Measurements from ENCODE around the gene GNB1L.
"Not testable (repeated sequence)": the region's sequence is repeated elsewhere in the genome, so short reads cannot be mapped to it uniquely, and the experiment has no call there.

The GNB1L gene

DNA sequence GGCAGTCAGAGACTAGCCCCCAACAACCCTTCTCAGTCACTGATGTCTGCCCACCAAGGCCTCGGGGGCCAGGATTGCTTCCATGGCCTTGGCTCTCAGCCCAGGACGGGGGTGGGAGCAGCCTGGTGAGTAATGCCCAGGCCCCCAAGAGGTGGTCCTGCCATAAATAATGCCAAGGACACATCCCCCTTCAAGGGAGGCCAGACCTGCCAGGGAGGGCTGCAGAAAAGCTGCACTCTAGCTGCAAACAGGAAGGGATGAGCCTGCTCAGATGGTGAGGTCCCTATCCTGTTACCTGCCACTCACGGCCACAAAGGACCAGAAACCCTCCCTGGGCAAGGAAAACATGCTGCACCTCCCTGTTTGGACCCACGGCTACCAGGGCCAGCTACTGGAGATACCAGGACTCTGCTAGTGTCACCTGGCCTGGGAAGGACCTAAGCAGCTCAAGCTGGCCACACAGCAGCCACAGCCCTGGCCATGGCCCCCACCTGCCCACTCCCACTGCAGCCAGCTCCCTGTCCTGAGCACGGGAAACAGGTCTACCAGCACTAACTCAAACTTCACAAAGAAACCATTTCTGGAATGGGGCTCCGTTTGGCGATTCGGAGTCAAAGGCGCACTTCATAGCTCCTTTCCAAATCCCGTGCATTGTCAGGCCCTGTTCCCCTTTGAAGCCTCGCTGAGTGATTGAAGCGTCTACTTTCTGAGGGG, 12.1 kb downstream of the GNB1L start:
- no peak for DNase-seq

DNA sequence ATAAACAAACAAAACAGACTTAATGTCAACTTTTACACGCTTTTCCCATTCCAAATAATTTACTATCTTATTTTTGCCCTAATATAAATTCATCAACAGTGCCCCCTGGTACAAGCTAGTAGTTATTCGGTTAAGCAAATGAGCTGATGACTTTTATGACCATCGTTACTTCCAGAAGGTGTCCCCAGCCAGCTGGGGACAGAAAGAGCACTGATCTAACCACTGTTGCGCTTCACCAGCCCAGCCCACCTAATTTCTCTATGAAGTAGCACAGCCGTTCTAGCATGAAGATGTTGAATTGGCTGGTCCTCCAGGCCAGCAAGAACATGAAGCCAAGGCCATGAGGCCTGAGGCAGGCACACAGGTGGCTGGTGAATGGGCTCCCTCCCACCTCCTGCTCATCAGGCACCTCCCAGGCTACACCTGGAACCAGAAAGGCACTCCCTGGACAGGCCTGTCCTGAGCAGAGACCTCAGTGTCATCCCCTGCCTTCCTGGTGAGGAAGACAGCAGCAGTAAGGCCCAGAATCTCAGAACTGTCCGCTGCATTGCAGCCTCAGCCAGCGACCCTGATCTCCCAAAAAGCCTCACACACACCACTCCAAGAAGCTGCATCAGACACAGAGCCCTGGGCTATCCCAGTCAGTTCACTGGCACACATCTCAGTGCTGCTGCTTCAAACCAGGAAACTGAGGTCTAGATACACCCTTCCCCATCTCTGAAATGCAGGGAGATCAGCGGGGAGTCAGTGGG, 12.9 kb downstream of the GNB1L start:
- no peak for DNase-seq

DNA sequence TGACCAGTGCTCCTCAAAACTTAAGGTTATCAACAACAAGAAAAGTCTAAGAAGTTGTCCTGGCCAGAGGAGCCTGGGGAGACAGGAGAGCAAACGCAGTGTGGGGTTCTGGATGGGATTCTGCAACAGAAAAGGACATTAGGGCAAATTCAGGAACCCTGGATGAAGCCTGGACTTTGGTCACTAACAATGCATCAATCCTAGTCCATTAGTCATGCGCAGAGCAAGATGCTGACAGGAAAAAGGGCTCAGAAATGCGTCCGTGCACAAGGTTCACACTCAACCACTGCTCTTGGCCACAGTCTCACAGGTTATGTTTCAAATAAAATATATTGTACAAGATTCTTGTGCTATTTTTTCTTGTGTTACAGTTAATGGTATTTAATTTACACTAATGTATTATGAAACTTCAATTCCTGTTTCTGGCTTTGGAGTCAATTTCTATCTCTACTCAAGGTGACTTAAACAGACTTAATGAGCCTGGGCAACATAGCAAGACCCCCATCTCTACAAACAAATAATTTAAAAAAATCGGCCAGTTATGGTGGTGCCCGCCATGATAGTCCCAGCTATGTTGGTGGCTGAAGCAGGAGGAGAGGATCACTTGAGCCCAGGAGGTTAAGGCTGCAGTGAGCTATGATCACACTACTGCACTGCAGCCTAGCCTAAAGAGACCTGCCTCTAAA, 13.6 kb downstream of the GNB1L start:
- DNase-seq, result no peak

DNA sequence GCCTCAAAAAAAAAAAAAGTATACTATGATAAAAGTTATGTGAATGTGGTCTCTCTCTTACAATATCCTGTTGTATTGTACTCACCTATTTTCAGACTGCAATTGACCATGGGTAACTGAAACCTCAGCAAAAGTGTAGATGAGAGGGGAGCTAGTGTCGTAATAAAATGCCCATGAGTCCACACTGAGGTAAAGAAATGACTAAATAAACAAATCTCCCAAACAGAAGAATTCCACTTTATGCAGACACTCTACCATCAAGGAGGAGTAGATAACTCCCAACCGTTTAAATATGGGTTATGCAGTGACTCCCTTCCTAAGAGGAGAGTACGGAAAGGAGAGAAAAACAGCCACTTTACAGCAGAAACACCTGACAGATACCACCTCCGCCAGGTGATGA, 14.6 kb downstream of the GNB1L start:
- DNase-seq, result no peak

DNA sequence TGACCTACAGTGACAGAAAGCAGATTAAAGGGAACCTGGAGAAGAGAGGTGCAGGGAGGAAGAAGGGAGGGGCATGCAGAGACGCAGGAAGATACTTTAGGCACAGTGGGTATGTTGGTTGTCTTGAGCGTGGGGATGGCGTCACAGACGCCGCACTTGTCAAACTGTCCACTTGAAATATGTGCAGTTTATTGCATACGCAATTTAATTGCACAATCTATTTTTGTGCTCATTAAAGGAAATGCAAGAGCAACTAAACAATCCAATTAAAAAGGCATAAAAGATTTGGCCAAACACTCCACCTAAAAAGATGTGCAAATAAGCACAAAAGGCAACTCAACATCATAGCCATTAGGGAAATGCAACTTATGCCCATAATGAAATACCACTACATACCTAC, 16.8 kb downstream of the GNB1L start:
- DNase-seq, result no peak

DNA sequence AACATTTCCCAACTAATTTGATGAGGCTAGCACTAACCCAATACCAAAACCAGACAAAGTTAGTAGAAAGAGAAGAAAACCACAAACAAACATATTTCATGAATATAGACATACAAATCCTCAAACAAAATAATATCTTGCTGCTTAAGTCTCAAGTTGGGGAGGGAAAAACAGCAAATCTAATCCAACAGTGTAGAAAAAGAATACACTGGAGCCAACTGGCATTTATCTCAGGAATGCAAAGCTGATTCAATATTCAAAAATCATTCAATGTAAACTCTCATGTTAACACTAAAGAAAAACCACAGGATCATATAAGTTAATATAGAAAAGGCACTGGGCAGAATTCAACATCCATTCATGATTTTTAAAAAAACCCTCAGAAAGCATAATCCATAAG, 18.2 kb downstream of the GNB1L start:
- DNase-seq, result no peak

DNA sequence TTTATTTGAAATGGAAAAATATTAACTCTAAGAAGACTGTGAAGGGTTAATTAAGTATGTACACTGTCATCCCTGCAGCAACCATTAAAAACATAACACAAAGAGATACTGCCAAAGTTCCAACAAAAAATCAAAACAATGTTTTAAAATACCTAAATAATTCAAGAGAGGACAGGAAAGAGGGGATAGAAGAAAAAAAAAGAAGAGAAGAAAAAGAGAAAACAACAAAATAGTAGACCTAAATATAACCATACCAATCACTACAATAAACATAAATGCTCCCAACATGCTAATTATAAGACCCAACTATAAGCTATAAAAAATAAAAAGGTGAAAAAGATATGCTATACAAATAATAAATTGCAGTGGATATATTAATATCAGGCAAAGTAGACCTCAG, 20.1 kb downstream of the GNB1L start:
- no peak for DNase-seq

DNA sequence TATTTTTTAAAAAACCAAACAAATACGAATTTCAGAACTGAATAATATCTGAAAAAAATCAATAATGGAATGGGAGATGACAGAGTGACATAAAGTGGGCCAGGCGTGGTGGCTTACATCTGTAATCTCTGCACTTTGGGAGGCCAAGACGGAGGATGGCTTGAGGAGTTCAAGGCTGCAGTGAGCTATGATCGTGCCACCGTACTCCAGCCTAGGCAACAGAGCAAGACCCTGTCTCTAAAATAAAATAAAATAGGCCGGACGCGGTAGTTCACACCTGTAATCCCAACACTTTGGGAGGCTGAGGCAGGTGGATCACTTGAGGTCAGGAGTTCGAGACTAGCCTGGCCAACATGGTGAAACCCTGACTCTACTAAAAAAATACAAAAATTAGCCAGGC, 21.3 kb downstream of the GNB1L start:
- not testable (repeated sequence) for DNase-seq

DNA sequence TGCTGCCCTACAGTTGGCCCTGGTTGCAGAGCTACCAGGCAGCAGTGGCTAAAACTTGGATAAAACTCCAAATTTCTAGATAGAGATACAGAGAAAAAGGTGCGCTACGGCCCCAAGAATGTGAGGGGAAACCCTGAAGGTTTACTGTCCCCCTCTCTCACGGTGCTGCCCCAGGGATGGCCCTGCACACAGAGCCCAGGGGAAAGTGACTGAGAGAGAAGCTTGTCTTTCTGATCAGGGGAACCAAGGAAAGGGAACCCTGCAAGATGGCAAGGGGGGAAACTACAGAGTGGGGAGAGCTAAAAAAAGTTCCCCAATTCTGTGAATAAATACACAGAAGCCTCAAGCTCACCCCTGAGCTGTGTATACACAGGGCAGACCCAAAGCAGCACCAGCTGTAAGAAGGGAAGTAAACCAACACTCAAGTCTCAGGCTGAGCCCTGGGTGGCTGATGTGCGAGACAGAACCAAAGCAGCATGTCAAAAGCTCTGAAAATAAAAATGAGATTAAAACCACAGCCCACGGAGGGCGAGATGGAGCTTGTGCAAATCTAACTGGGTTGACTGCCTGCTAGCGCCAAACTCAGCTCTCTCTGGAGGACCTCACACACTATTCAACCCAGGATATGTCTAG, 22.1 kb downstream of the GNB1L start:
- no peak for DNase-seq

DNA sequence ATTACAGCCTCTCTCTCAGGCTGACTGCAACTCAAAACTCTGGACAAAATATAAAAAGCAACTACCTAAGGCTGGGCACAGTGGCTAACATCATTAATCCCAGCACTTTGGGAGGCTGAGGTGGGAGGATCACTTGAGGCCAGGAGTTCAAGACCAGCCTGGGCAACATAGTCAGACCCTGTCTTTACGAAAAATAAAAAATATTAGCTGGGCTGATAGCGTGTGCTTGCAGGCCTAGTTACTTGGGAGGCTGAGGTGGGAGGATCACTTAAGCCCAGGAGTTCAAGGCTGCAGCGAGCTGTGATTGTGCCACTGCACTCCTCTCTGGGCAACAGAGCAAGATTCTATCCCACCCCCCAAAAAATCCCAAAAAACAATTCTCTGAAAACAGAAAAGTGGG, 22.7 kb downstream of the GNB1L start:
- not testable (repeated sequence) for DNase-seq

DNA sequence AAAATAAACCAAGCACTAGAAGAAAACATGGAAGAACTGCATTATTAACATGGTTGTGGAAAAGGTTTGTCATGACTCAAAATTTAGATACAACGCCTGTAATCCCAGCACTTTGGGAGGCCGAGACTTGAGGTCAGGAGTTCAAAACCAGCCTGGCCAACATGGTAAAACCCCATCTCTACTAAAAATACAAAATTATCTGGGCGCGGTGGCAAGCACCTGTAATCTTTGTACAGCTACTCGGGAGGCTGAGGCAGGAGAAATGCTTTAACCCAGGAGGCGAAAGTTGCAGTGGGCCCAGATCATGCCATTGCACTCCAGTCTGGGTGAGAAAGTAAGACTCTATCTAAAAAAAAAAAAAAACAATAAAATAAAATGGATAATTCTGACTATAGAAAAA, 23.7 kb downstream of the GNB1L start:
- DNase-seq, result no peak

DNA sequence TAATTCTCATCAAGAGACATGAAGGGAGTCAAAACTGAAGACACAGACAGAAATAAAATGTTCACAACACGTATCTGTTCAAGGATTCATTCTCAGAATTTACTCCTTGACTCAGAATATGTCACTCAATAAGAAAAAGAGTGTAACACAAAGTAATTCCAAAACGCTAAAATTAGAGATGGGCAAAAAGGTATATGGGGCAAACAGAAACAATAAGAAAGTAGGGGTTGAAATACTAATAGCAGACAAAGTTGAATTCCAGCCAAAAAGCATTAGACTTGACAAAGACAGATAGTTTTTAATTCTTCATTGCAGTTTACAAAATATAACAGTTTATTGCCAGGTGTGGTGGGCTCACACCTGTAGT, 26.7 kb downstream of the GNB1L start:
- DNase-seq, result no peak

DNA sequence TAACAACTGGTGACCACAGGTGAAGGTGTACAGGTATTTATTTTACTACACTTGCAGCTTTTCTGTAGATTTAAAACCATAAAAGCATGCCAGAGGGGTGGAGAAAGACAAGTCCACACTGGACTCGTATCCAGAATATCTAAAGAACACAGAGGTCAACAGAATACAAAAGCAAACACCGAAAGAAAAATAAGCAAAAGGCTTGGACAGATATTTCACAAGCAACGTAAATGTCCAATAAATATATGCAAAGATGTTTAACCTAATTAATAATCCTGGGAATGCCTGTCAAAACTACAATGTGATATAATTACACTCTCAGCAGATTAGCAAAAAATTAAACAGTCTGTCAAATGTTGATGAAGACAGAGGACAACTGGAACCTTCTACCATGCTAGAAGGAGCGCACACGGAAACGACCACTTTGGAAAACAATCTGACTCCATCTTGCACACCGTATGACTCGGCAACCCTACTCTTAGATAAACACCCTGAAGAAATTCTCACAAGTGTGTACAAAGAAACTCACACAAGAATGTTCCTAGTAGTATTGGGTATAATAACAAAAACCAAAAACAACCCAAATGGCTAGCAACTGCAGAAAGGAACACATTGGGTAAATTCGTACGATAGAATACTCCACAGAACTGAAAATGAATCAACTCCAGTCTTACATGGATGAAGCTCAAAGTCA, 27.2 kb downstream of the GNB1L start:
- DNase-seq, result no peak

DNA sequence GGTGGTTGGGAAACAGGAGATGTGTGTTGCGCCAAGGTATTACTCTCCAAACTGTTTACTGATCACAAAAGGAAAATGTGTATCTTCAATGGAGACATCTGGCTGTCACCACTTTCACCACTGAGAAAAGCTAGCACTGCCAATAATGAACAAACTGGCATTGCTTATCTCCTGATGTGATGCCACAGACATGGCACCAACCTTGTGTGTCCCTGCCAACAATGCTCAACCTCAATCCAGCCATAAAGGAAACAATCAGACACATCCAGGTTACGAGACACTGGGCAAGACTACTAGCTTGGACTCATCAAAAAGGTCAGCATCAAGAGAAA, 28.1 kb downstream of the GNB1L start:
- DNase-seq, result no peak

DNA sequence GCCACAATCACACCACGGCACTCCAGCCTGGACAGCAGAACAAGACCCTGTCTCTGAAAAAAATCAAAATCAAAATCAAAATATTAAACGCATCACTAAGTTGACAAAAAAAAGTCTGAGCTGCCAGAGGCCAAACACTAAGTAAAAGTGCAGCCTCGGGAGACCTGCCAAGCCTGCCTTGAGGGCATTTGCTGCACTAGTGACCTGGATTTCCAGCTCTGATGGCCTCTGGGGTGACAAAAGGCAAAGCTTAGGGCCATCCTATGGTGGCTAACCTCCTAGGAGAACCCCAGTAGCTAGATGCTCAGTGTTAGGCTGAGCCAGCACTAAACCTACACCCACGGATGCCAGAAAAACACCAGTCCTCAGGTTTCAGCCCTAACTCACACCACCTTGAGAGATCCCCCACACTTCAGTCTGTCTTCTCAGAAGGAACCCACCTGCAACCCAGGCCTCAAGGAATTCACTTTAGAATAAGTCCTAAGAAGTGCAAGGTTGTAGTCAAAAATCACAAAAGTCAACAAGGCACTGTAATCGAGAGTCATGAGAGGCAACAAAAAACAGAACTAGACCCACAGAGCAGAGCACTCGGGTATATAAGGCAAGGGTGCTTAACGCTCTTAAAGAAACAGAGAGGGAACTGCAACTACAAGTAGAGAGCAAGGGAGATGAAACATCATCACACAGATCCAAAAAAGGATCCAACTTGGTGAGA, 28.6 kb downstream of the GNB1L start:
- DNase-seq, result no peak

DNA sequence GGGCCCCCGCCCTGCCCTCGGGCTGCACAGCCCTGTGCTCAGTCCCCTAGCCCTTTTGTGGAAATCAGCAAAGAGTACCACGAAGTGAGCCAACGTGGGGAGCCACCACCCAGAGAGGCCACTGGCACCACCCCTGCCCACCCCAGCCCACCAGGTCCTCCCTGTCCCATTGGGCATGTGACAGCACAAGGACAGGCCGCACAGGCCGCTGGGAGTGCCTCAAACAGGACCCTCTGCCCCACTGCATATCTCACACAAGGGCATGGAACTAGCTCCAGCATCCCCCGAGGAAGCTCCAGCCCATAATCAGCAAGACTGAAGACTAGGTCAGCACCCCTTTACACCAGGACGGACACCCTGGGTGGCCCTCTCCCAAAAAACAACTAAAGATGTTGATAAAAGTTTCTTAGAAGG, 29.7 kb downstream of the GNB1L start:
- DNase-seq, result no peak

DNA sequence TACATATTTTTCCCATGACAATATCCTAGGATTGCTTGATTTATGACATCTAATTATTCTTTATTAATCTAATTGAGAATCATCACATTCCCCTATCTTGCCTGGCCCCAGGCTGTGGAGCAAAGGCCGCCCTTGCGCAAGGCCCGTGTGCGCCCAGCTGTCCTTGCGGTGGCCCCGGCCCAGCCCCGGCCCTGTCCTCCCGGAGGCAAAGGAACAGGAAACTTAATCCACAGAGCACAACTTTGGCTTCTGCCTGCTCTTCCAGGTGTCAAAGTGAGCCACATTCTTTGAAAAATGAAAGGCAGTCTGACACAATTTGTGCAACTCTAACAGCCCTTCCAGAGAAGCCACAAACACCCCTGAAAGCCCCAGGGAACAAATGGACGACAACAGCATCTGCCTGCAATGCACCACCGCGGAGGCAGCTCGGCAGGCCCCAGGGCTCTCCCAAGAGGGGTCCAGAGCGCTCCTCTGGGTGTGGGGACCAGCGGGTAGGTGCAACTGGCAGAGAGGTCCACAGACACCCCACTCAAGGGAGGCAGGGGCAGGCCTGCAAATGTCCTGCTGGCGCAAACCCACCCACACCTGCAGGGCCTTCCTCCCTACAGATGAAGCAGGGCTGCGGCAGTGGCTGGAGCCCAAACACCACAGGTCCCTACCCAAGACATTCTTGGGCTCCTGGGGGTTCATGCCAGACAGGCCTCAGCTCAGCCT, 30.3 kb downstream of the GNB1L start:
- DNase-seq, result peak; percentile 73

DNA sequence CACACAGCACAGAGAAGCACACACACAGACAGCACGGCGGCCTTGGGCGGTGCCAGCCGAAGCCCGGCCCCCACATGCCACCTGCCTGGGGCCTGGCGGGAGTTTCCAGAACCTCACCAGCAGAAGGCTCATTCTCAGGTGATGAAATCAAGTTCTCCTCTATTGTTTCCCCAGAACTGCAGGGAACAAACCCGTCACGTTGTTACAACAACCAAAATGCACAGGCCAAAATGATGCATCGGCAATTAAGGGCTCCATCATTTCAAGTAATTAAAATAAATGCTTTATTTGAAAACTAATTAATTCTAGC, 30.8 kb downstream of the GNB1L start:
- DNase-seq, result peak; percentile 57

DNA sequence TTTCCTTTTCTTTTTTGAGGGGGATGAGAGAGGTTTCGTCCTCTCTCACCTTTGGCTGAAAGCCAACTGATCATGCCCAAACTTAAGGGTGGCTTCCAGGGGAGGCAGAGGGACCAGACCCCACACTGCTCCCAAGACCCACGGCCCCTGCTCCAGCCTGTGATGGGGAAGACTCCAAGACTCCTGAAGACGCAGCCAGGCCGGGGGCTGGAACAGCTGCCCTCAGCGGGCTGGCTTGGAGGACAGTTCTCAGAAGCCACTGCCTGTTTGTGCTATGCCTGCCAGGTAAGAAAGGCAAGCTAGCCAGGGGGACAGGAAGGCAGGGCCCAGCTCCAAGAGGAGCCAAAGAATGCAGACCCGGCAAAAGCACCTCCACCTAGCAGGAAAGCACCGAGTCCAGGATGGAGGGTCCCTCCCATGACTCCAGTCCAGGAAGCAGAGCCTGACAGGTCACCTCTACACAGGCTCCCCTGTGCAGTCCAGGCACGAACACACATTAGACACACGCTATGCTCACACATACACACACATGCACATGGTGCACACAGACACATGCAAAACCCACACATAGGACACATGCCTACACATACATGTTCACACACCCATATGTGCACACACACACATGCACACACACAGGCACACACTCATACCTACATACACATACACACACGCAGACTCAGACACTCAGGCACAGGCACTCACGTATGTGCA, 31.3 kb downstream of the GNB1L start:
- no peak for DNase-seq

DNA sequence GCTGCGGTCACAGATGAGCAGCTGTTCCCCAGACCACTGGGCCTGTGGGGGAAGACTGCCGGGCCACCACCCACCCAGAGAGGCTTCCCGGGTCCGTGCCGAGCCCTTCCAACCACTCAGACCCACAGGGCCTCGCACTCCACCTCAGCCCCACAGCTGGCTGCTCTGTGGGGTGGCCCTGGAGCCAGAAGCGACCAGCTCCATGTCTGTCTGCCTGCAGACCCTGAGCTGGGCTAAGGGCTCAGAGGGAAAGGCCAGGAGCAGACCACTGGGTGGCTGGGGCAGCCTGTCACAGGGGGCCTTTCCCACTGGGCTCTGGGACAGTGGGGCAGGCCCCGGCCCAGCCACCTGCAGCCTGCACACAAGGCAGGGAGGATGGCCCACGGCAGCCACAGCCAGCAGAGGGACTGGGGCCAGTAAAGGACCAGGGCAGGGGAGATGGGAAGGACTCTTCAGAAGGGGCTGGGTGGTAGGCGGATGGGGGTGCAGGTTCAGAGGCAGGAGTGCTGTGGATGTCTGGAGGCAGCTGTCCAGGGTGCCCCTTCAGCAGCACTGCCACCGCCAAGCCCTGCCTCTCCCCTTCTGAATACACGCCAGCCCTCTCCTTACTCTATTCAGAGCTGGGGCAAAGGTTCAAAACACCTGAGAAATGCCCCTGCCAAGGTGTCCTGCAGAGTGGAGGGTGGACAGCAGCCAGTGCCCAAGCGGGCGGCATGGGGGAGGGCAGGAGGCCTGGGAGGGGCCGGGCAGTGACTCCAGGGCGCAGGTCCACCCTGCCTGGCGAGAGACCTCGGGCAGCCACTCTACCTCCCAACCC, 32.2 kb downstream of the GNB1L start:
- no peak for DNase-seq

All from GF-D8 (cell line).